DMS79 treated with DMSO at 0.1 percent for 48 hours (cell line): ENCODE measurements around the gene AOX1.
"Not testable (repeated sequence)": the region's sequence is repeated elsewhere in the genome, so short reads cannot be mapped to it uniquely, and the experiment has no call there.

Source experiments
- DNase-seq: peaks from one replicate; lab custom pipeline; 2025; lab: John Stamatoyannopoulos, UW

The AOX1 gene

DNA sequence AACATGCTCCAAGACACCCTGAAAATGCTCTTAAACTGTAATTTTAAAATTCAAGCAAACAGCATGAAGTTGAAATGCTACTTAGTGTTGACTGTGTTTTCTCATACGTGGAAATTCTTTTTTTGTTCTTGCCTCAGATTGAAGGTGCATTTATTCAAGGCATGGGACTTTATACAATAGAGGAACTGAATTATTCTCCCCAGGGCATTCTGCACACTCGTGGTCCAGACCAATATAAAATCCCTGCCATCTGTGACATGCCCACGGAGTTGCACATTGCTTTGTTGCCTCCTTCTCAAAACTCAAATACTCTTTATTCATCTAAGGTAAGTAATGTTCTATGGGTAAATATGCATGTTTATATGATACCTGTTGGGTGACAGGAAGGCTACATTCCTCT lies 82.7 kb downstream of the AOX1 start:
- no peak for DNase-seq

- no peak for DNase-seq
Measured at GRCh38 chr2:200669308-200669707, 83.5 kb downstream of the AOX1 start.

DNA sequence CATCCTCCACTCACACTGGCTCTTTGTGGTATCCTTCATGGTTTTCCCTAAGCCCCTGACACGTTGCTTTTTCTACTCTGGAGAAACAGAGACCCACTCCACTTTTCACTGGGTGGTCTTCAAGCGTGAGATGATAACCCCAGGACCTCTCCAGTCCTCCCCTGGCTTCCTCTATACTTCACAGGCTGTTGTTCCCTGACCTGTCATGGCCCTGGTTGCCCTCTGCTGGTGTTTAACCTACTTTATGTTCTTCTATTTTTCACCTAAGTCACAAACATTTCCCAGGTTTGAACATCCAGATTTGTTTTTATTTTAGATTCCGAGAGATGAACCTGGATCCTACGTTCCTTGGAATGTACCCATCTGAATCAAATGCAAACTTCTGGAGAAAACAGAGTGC lies 84.5 kb downstream of the AOX1 start:
- no peak for DNase-seq

- DNase-seq = no peak
Measured at GRCh38 chr2:200670751-200671150, 84.9 kb downstream of the AOX1 start.

- DNase-seq = no peak
Measured at GRCh38 chr2:200673191-200673590, 87.4 kb downstream of the AOX1 start.

DNA sequence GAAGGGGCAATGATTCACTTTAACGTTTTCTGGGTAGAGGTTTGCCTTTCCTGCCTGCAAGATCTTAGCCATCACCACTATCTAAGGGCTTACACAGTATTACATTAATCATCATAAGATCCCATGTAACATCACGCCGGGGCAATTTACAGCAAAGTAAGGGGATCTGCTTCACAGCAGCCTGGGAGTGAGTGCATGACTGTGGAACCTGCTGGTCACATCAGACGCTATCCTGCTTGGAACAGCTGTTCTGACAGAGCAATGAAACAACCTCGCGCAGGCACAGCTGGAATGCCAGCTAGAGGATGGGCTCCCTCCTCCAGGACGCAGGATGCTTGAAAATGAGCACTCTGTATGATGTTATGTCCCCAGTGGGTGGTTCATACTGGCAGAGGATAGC lies 89.0 kb downstream of the AOX1 start:
- DNase-seq = no peak

DNA sequence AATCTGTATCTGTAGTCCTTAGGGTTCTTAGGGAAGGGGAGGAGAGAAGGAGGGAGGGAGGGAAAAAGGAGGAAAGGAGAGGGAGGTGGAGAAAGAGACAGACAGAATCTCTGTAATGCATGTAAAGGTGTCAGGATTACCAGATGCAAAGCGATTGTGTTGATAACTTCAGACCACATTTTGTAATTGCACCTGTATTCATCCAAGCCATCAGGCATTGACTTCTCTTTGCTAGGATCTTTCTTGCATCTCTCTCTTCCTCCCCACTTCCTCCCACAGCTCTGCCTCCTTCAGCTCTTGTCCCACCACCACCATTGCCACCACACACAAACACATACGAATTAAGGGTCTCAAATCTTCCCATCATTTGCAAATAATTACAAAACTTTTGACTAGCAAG lies 91.4 kb downstream of the AOX1 start:
- peak; percentile 48 for DNase-seq

DNA sequence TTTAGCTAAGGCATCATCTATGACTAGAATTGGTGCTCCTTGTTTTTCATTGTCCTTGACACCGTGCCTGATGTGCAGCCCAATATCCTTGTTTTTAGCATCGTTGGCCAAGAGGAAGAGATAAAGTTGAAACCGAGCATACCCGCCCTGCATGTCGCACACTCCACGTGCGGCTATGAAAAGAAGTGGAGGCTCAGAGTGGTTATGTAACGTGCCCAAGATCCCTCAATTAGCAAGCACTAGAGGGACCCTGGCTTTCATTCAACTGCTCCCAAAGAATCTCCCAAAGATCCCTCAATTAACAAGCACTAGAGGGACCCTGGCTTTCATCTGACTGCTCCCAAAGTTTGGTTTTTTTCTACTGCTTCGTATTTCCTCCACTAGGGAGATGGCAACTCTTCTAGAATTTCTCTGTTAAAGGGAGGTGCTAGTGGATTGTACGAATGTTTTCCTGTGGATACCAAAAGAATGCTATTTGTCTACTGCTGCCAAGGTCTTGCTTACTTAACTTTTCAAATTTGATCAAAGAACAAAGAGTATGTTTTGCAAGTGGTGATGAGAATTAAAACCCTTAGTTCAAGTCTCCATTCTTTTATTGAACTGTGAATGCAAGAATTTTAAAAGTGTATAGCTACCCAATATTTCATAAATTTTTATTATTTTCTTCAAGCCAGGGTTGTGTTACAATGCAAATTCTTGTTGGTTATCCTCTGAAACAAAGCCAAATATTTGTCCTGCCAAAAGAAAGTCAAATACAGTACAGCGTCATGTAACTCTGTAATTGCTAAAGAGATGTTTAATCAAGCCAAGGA lies 92.1 kb downstream of the AOX1 start:
- peak; percentile 85 for DNase-seq

DNA sequence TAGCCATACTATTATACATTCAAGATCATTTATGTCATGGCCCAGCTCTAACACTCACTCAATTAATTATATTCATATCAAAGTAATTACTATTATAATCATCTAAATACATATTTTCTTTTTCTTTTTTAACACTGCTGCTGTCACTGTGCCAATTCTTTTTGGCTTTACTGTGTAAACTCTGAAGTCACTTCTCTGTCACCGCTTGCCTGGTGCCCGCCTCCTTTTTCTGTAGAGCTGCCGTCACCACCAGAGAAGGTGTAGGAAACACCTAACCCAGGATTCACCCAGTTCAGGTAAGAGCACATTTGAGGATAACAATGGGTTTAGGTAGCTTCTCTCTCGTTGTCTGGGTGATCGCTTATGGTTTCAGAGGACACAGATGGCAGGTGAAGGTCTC lies 93.3 kb downstream of the AOX1 start:
- DNase-seq = no peak

DNA sequence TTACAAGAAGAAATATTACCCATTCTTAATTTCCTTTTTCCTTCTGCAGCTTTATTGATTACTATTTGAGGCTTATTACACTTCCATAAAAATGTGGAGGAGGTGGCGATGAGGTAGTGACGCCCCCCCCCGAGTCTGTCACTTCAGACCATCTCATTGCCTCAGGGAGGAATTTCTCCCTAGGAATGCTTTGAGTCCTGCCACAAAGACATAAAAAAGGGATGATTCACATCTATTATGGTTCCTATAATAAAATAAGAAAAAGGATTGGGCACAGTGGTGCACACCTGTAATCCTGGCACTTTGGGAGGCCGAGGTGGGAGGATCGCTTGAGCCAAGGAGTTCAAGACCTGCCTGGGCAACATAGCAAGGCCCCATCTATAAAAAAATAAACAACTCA lies 93.7 kb downstream of the AOX1 start:
- no peak for DNase-seq

DNA sequence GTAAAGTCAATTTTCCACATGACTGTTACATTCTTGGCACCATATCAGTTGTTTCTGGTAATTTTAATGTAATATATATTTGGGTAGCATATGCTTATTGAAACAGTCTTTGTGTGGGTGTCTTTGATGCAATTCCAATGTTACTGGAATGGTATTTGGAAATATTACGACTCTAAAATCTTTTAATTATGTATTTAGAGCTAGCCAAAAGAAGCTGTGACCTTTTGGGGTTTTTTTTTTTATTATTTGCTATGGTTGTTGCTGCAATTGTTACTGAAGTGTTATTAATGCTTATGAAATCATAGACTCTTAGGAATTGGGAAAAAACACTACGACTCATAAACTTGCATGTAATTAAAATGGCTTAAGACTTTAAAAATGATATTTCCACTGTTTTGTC lies 95.9 kb downstream of the AOX1 start:
- DNase-seq = no peak

GRCh38 chr2:200682407-200682806 lies 96.6 kb downstream of the AOX1 start:
- DNase-seq = not testable (repeated sequence)

DNA sequence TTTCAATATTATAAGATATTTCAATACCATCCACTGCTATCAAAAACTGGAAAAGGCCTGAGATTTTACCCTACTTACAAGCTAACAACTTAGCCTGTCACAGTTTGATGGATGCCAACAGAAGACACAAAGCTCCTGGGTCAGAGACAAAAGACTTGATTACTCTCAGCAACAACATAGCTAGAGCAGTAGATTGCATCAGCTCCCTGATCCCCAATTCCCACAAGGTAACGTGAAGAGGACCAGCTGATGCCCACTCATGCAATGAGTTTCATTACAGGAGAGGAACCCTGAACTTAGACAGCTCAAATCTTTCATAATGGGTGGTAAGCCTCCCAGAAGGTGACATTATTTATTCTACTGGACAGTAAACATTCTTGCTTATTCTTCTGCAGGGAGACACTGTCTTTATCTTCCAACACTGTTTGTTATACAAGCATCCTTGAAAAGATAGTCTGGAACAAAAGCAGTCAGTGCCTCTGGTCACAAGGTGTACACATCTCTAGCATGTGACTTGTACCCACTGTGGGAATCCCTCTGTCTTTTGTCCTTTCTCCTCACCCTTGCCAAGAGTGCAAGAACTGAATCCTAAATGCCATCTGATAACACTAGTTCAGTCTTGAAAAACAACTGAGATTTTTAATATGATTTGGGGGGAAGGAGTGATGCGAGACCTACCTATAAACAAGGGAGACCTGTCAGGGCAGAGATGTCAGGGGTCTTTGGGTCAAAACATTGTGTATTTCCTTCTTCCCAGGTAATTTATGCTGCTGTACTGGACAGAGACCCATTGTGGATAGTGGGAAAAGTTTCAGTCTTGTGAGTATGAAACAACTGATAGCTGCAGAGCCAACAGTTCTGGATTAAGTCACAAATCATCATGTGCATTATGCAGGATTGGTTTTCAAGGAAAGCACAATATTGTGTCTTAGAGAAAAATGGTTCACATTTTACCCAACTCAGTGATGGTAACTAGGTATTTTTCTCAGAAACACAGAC lies 102.4 kb downstream of the AOX1 start:
- no peak for DNase-seq

GRCh38 chr2:200689115-200689514 lies 103.3 kb downstream of the AOX1 start:
- no peak for DNase-seq

DNA sequence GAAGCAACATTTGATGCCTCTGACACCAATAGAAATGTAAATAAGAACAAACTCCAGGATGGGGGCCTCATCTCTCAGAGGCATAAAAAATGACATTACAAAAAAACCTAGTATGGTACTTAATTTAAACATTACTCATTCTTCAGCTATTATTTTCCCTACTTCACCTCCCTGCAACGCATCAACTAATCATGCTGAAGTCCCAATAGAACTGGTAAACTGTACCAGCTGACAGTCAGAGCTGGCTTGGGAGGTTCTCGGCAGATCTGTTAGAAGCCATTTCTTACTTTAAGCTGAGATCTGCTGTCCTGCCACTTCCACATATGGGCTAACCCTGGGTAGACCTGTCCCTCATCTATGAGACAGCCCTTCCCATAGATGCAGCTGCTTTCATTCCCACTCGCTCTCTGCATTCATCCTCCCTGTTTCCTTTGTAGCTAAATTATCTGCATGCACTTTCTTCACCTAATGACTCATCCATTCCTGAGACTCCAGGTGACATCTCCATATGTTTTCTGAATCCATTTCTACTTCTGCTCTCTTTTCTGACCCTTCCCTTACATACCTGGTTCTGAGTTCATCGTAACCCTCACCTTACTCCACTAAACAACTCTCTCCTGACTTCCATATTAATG lies 108.1 kb downstream of the AOX1 start:
- no peak for DNase-seq

DNA sequence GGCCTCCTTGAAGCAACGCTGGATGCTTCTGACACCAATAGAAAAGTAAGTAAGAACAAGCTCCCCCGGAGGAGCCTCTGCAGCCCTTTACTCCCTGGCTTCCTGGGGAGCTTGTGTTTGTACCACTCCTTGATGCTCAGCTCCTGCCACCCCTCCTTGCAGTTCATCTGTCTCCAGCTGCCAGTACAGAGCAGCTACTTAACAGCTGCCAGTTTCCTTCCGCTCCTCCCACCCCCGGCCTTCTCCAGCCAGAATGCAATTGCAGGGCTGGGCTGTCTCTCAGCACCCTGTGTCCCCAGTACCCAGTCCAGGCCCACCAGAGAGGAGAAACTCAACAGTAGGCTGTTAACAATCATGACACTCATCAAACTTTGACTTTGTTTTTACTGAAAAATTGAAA lies 109.4 kb downstream of the AOX1 start:
- DNase-seq = no peak

DNA sequence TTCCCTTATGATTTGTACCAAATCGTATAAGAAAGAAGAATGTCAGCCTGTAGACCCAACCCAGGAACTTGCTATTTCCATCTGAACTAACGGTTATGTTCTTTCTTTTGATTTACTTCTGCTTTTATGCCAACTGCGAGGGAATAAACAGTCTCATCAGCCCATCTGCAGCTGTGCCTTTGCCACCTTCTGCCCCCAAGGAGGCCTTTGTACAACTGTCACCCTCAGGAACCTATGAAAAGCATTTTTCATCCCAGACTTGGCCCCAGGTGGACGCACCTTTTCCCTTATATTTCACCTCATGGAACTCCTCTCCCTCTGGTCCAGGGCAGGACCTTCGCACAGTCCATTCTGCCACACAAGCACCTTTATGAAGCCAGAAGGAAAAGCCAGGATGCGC lies 109.8 kb downstream of the AOX1 start:
- DNase-seq = no peak

DNA sequence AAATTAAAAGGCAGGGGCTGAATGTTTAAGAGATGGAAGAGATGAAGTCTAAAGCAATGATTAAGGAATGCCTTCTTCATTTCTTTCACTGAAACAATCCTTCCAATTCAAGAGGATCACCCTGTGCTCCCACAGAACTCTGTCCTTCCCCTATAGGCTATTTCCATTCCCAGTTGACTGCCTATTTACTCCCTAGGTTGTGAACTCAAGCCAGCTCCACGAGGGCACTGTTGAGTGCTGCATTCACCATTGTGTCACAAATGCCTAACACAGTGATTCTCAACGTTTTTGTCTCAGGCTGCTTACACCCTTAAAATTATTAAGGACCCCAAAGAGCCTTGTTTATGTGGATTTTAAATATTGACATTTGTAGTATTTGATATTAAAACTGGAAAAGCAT lies 112.4 kb downstream of the AOX1 start:
- no peak for DNase-seq

DNA sequence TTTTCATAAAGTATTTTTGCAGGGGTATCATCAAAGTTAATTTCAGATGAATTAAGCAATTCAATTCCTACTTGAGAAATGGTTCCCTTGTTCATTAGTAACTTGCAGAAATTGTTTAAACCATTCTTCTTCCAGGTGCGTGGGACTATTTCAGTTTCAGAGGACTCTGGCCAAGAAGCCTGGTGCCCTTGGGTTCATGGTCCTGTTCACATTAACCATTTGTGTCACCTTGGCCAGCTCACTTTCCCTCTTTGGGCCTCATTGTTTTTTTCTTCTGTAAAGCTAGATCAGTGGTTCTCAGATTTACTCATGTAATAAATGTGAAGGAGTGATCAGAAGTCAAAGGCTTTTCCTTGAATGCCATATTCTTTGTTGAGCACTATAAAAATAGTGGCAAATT lies 113.5 kb downstream of the AOX1 start:
- DNase-seq = no peak

GRCh38 chr2:200700856-200701255 lies 115.0 kb downstream of the AOX1 start:
- no peak for DNase-seq

DNA sequence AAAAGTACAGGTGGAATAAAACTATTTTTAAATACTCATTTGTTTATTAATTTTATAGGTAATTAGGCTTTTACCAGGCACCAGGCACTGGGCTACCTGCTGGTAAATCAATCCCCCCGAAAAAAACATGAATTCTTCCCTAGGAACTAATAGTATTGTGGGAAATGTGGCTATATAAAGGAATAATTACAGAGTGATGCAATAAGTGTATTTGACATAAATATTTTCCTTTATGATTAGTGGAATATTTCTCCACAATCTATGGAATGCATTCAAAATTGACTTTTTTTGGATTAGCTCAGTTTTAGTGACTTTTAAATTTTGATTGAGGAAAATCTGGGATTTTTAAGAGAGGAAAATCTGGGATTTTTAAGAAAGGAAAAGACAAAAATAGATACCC lies 116.2 kb downstream of the AOX1 start:
- DNase-seq = no peak

DNA sequence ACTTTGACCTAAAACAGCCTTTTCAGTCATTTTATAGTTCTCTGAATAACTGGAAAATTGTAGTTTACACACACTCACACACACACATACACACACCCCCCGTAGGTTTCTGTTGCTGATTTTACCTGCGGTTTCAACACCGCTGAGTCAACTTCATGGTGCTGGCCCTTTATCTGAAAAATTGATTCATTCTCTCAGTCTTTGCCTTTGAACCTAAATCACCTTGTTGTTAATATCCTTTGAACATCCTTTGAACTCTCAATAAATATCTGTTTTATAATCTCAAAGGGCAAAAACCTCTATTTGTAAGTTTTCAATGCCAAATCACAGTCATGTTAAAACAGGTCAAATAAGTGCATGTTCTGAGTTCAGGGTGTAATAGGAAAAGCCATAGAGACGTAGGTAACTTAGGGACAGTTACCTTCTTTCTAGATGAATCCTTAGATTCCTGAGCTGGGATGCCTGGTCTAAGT lies 116.9 kb downstream of the AOX1 start:
- DNase-seq = no peak
